HTR-8/SVneo (cell line): ENCODE data around the gene MUC3A.

ENCODE experiments used
- DNase-seq: peaks from one replicate; pipeline ENCODE4 v3.0.0; 2011; ENCODE audit warnings: low spot score, mixed read lengths; ENCODE audit not compliant: insufficient read length
- FAIRE-seq: peaks from 2 replicates; lab custom pipeline; 2011; peaks lifted over from hg19 to GRCh38; lab: Jason Lieb, UNC

The MUC3A gene

DNA sequence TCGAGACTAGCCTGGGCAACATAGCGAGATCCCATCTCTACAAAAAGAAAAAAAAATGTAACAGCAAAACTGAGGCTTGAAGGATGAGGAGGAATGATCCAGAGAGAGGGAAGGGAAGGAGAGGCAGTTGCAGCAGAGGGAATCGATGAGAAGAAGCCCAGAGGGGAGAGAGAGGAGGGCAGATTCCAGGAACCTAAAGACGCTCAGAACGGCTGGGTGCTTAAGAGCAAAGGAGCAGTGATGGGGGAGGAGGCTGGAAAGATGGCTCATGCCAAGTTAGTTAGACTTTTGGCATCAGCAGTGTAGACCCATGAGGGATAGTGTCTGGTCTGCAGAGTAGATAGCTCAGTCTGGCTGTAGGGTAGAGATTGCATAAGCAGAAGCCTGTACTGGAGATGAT, 60.3 kb downstream of the MUC3A start:
- FAIRE-seq = no peak

DNA sequence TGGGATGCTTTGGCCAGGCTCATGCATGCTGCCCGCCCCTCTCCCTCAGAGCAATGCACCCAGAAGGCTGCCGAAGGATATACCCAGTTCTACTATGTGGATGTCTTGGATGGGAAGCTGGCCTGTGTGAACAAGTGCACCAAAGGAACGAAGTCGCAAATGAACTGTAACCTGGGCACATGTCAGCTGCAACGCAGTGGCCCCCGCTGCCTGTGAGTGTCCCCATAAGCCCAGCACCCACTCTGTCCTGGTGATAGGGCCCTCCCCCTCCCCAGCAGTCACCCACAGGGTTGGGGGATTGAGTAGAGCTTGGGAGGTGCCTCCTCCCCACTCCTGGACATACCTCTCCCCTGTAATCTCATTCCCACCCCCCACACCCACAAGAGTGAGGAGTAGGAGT, 63.6 kb downstream of the MUC3A start:
- FAIRE-seq (no peak), DNase-seq (no peak)

More for the DNA sequence above, 60.3 kb downstream of the MUC3A start:
- no peak for DNase-seq

DNA sequence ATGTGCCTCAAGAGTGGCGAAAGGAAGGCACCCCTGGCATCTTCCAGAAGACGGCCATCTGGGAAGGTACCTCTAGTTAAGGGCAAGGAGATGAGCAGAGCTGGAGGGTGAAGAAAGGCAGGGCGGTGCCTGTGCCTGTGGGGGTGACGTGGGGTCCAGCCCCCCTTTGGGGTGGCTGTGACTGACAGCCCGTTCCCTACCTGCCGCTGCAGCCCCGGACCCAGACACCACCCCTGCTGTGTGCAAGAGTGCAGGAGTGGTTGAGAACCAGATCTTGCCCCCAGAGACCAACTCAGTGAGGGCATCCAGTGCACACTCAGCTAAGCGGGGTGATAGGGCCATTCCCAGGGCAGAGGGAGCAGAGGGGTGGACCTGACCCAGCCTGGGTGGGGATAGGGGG, 66.3 kb downstream of the MUC3A start:
- FAIRE-seq = no peak
- DNase-seq = no peak

DNA sequence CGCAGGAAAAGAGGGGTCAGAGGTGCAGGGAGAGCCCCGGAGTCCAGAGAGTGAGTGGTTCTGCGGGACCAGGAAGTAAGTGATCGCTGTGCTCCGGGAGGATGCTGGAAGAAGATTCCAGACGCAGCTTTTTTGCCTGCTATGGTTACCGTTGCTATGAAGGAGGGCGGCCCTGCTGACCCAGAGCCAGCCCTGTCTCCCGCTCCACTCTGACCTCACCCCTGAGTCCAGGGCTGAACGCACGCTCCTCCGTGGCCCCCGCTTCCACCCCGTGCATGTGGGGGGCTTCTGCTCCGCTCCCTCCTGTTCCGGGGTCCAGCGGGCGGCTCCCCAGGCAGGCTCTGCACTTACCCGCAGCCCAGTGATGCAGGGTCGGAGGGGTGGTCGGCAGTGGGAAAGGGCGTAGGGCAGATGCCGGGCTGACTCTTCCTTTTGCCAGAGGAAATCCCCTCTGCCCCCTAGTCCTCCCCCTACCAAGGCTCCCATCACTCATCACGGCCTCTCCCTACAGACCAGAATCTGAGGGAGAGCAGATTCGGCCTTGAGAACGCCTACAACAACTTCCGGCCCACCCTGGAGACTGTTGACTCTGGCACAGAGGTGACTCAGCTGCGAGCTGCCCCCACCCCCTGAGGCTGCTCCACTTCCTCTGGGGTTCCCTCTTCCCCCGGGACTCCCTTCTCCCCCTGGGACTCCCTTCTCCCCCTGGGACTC, 67.9 kb downstream of the MUC3A start:
- FAIRE-seq (no peak), DNase-seq (peak; percentile 86)
